ENCODE data around the gene ICE2.

The ICE2 gene

DNA sequence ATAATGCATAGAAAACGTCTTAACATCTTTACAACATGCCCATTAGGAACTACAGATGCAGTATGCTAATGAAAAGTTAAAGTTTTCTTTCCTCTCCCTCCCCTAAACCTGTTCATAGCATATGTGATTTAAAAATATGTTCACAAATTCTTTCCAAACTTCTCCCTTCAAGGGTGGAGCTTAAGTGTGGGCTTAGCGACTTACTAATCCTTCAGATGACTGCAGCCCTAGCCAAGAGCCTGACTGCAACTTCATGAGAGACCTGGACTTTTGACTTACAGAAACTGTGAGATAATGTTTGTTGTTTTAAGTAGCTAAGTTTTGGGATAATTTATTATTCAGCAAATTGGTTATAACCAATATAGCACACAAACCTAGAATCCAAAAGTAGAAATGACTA lies 59.2 kb downstream of the ICE2 start:
- Histone ChIP-seq H2BK15ac (ENCODE audit: low read depth, poor library complexity, severe bottlenecking) (no peak overlapping the region), H2BK12ac (ENCODE audit: low read length in 2 of 2) (no peak overlapping the region), H3K79me1 (replicated peaks; ENCODE audit: low read length, poor library complexity, severe bottlenecking) (no peaks in the 10 kb centered on the region), H3K23ac (ENCODE audit: low read length in 2 of 2) (no peak overlapping the region), H2AFZ (ENCODE audit: low read depth, low read length) (no peak overlapping the region), H3K14ac (ENCODE audit: low read length in 2 of 2) (no peak overlapping the region), H4K8ac (ENCODE audit: low read length) (no peak overlapping the region), H3K18ac (ENCODE audit: low read depth in 1 of 2, low read length in 2 of 2) (no peak overlapping the region), H3K36me3 (ENCODE audit: control insufficient read depth in 1 of 2, insufficient read depth in 2 of 2, low read depth in 1 of 2, low read length in 2 of 2) (peaks cover 0 to 3% of the 10 kb centered on the region in 2 experiments), H3K4me1 (ENCODE audit: control insufficient read depth, insufficient read depth, low read depth, low read length) (peaks cover 5% of the 10 kb centered on the region), H2BK5ac (ENCODE audit: low read depth, low read length, poor library complexity, severe bottlenecking) (no peak overlapping the region), H3K9ac (ENCODE audit: low read length) (peak overlapping the region; percentile 32), H3K4me3 (ENCODE audit: insufficient read depth in 1 of 2, low read depth in 1 of 2, low read length in 2 of 2) (no peak overlapping the region), H3K4me2 (ENCODE audit: low read length, poor library complexity, severe bottlenecking) (no peak overlapping the region), H3K9me3 (ENCODE audit: control insufficient read depth, low read length) (no peaks in the 10 kb centered on the region), H2BK120ac (ENCODE audit: low read depth, low read length) (no peak overlapping the region), H4K91ac (ENCODE audit: low read length) (no peak overlapping the region), H3K27me3 (ENCODE audit: control insufficient read depth in 1 of 2, insufficient read depth in 1 of 2, low read length in 2 of 2) (no peaks in the 10 kb centered on the region), H3K27ac (ENCODE audit: low read length, poor library complexity, severe bottlenecking) (no peak overlapping the region), H3K4ac (ENCODE audit: low read depth in 1 of 2, low read length in 2 of 2) (no peak overlapping the region), H2AK5ac (ENCODE audit: low read length, severe bottlenecking) (no peak overlapping the region)
- 83% methylated on average over 2 of the region's 2 CpGs for WGBS
- no peak for DNase-seq

DNA sequence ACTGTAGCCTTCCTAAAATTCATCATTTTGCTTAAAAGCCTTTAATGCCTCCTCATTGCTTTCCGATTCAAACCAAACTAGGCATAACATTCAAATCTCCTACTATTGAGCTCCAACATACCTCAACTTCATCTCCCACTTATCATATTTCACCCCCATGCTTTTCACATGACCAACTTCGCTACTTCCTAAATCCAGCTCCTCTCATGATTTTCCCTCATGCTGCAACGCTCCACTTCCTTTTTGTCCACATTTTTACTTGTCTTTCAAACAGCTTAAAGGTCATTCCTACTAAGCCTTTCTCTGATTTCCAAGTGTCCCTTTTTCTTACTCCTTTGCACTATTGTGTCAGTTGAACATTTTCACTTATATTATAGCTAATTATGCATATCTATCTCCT lies 60.8 kb downstream of the ICE2 start:
- Histone ChIP-seq H3K9ac (ENCODE audit: low read length) (no peak overlapping the region), H3K36me3 (ENCODE audit: control insufficient read depth in 1 of 2, insufficient read depth in 2 of 2, low read depth in 1 of 2, low read length in 2 of 2) (peaks cover 0 to 3% of the 10 kb centered on the region in 2 experiments), H3K9me3 (ENCODE audit: control insufficient read depth, low read length) (no peaks in the 10 kb centered on the region), H3K4ac (ENCODE audit: low read depth in 1 of 2, low read length in 2 of 2) (no peak overlapping the region), H3K79me1 (replicated peaks; ENCODE audit: low read length, poor library complexity, severe bottlenecking) (no peaks in the 10 kb centered on the region), H2AFZ (ENCODE audit: low read depth, low read length) (no peak overlapping the region), H2BK15ac (ENCODE audit: low read depth, poor library complexity, severe bottlenecking) (no peak overlapping the region), H2BK12ac (ENCODE audit: low read length in 2 of 2) (no peak overlapping the region), H2BK120ac (ENCODE audit: low read depth, low read length) (no peak overlapping the region), H3K18ac (ENCODE audit: low read depth in 1 of 2, low read length in 2 of 2) (no peak overlapping the region), H2BK5ac (ENCODE audit: low read depth, low read length, poor library complexity, severe bottlenecking) (no peak overlapping the region), H3K27me3 (ENCODE audit: control insufficient read depth in 1 of 2, insufficient read depth in 1 of 2, low read length in 2 of 2) (no peaks in the 10 kb centered on the region), H3K23ac (ENCODE audit: low read length in 2 of 2) (no peak overlapping the region), H3K4me1 (ENCODE audit: control insufficient read depth, insufficient read depth, low read depth, low read length) (peaks cover 6% of the 10 kb centered on the region), H3K27ac (ENCODE audit: low read length, poor library complexity, severe bottlenecking) (no peak overlapping the region), H2AK5ac (ENCODE audit: low read length, severe bottlenecking) (no peak overlapping the region), H3K14ac (ENCODE audit: low read length in 2 of 2) (no peak overlapping the region), H4K8ac (ENCODE audit: low read length) (no peak overlapping the region), H4K91ac (ENCODE audit: low read length) (no peak overlapping the region), H3K4me3 (ENCODE audit: insufficient read depth in 1 of 2, low read depth in 1 of 2, low read length in 2 of 2) (no peak overlapping the region), H3K4me2 (ENCODE audit: low read length, poor library complexity, severe bottlenecking) (no peak overlapping the region)
- DNase-seq, result no peak
- WGBS, result over 99% methylated on average over 3 of the region's 3 CpGs

DNA sequence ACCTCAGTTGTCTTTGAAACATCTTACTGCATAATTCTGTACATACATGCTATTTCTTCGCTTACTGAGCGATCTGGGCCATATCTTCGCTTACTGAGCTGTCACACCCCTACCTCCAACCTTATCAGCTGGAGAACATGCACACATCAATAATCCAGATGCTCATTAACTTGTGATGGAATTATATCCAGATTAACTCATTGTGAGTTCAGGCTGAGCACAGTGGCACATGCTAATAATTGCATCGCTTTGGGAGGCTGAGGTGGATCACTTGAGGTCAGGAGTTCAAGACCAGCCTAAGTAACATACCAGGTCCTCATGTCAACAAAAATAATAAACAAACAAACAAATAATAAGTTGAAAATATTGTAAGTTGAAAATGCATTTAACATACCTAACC lies 61.8 kb downstream of the ICE2 start:
- Histone ChIP-seq H3K36me3 (ENCODE audit: control insufficient read depth in 1 of 2, insufficient read depth in 2 of 2, low read depth in 1 of 2, low read length in 2 of 2) (no peaks in the 10 kb centered on the region), H3K4me2 (ENCODE audit: low read length, poor library complexity, severe bottlenecking) (no peak overlapping the region), H3K18ac (ENCODE audit: low read depth in 1 of 2, low read length in 2 of 2) (no peak overlapping the region), H2BK5ac (ENCODE audit: low read depth, low read length, poor library complexity, severe bottlenecking) (no peak overlapping the region), H3K27me3 (ENCODE audit: control insufficient read depth in 1 of 2, insufficient read depth in 1 of 2, low read length in 2 of 2) (no peaks in the 10 kb centered on the region), H2AK5ac (ENCODE audit: low read length, severe bottlenecking) (no peak overlapping the region), H2AFZ (ENCODE audit: low read depth, low read length) (no peak overlapping the region), H2BK15ac (ENCODE audit: low read depth, poor library complexity, severe bottlenecking) (no peak overlapping the region), H2BK12ac (ENCODE audit: low read length in 2 of 2) (no peak overlapping the region), H2BK120ac (ENCODE audit: low read depth, low read length) (no peak overlapping the region), H3K9ac (ENCODE audit: low read length) (no peak overlapping the region), H4K91ac (ENCODE audit: low read length) (no peak overlapping the region), H4K8ac (ENCODE audit: low read length) (no peak overlapping the region), H3K79me1 (replicated peaks; ENCODE audit: low read length, poor library complexity, severe bottlenecking) (no peaks in the 10 kb centered on the region), H3K9me3 (ENCODE audit: control insufficient read depth, low read length) (no peaks in the 10 kb centered on the region), H3K14ac (ENCODE audit: low read length in 2 of 2) (no peak overlapping the region), H3K27ac (ENCODE audit: low read length, poor library complexity, severe bottlenecking) (no peak overlapping the region), H3K4me3 (ENCODE audit: insufficient read depth in 1 of 2, low read depth in 1 of 2, low read length in 2 of 2) (no peak overlapping the region), H3K4me1 (ENCODE audit: control insufficient read depth, insufficient read depth, low read depth, low read length) (peaks cover 3% of the 10 kb centered on the region), H3K4ac (ENCODE audit: low read depth in 1 of 2, low read length in 2 of 2) (no peak overlapping the region), H3K23ac (ENCODE audit: low read length in 2 of 2) (no peak overlapping the region)
- DNase-seq, result no peak
- WGBS, result 100% methylated on average over 3 of the region's 4 CpGs

DNA sequence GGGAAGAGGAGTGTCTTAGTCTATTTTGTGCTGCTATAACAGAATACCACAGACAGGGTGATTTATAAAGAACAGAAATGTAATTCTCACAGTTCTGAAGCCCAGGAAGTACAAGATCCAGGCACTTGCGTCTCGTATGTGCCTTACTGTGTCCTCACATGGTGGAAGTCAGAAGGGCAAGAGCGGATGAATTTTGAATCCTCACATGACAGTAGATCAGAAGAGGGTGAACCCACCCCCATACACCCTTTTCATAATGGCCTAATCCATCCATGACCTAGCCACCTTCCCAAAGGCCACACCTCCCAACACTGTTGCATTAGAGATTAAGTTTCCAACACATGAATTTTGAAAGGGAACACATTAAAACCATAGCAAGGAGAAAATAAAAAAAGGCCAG lies 62.5 kb downstream of the ICE2 start:
- H2BK15ac ChIP-seq (ENCODE audit: low read depth, poor library complexity, severe bottlenecking), result no peak overlapping the region
- H3K27me3 ChIP-seq (ENCODE audit: control insufficient read depth in 1 of 2, insufficient read depth in 1 of 2, low read length in 2 of 2), result no peaks in the 10 kb centered on the region
- H3K4me2 ChIP-seq (ENCODE audit: low read length, poor library complexity, severe bottlenecking), result no peak overlapping the region
- H3K27ac ChIP-seq (ENCODE audit: low read length, poor library complexity, severe bottlenecking), result no peak overlapping the region
- WGBS, result 97% methylated on average over 3 of the region's 3 CpGs
- no peak overlapping the region for H3K4me3 ChIP-seq (ENCODE audit: insufficient read depth in 1 of 2, low read depth in 1 of 2, low read length in 2 of 2)
- H3K14ac ChIP-seq (ENCODE audit: low read length in 2 of 2), result no peak overlapping the region
- no peaks in the 10 kb centered on the region for H3K79me1 ChIP-seq (replicated peaks; ENCODE audit: low read length, poor library complexity, severe bottlenecking)
- peaks cover 1% of the 10 kb centered on the region for H3K4me1 ChIP-seq (ENCODE audit: control insufficient read depth, insufficient read depth, low read depth, low read length)
- H3K36me3 ChIP-seq (ENCODE audit: control insufficient read depth in 1 of 2, insufficient read depth in 2 of 2, low read depth in 1 of 2, low read length in 2 of 2), result no peaks in the 10 kb centered on the region
- H2AK5ac ChIP-seq (ENCODE audit: low read length, severe bottlenecking), result peak overlapping the region; percentile 26
- no peak overlapping the region for H3K9ac ChIP-seq (ENCODE audit: low read length)
- no peak overlapping the region for H3K18ac ChIP-seq (ENCODE audit: low read depth in 1 of 2, low read length in 2 of 2)
- no peak for DNase-seq
- H2BK12ac ChIP-seq (ENCODE audit: low read length in 2 of 2), result no peak overlapping the region
- no peak overlapping the region for H2BK120ac ChIP-seq (ENCODE audit: low read depth, low read length)
- H3K4ac ChIP-seq (ENCODE audit: low read depth in 1 of 2, low read length in 2 of 2), result no peak overlapping the region
- no peaks in the 10 kb centered on the region for H3K9me3 ChIP-seq (ENCODE audit: control insufficient read depth, low read length)
- H4K8ac ChIP-seq (ENCODE audit: low read length), result no peak overlapping the region
- no peak overlapping the region for H4K91ac ChIP-seq (ENCODE audit: low read length)
- no peak overlapping the region for H3K23ac ChIP-seq (ENCODE audit: low read length in 2 of 2)
- H2BK5ac ChIP-seq (ENCODE audit: low read depth, low read length, poor library complexity, severe bottlenecking), result no peak overlapping the region
- no peak overlapping the region for H2AFZ ChIP-seq (ENCODE audit: low read depth, low read length)
